Nephron (organoid): ENCODE measurements around the gene NUDT3.

Experiments
- H3K27ac Mint-ChIP-seq, 3 experiments: 2 replicates each; pipeline ENCODE4 v1.8.0; 2020; ENCODE audit warnings: mixed read lengths in 3 of 3, mild to moderate bottlenecking in 2 of 3, moderate library complexity in 1 of 3
- H3K27me3 Mint-ChIP-seq: 2 replicates; pipeline ENCODE4 v1.8.0; 2021; ENCODE audit warnings: low read depth, mild to moderate bottlenecking, moderate library complexity, mixed read lengths
- H3K36me3 Mint-ChIP-seq: 2 replicates; pipeline ENCODE4 v1.8.0; 2020; ENCODE audit warnings: low read depth, mixed read lengths
- H3K4me1 Mint-ChIP-seq: 2 replicates; pipeline ENCODE4 v1.8.0; 2020; ENCODE audit warnings: mixed read lengths
- H3K4me3 Mint-ChIP-seq, 3 experiments: 2 replicates each; pipeline ENCODE4 v1.8.0; 2020; ENCODE audit warnings: mild to moderate bottlenecking in 3 of 3, mixed read lengths in 3 of 3, moderate library complexity in 2 of 3
- H3K9me3 Mint-ChIP-seq: 2 replicates; pipeline ENCODE4 v1.8.0; 2020; ENCODE audit warnings: mixed read lengths
- CTCF ChIP-seq, 3 experiments: fragments of 200-600 bp; sonication (generic); IDR thresholded peaks; one replicate each; pipeline ENCODE4 v1.5.0; 2021; ENCODE audit warnings: antibody characterized with exemption in 3 of 3; ENCODE audit not compliant: unreplicated experiment in 3 of 3

The NUDT3 gene

GRCh38 chr6:34308483-34308882 lies 84.0 kb downstream of the NUDT3 start:
- H3K27ac Mint-ChIP-seq = no peak overlapping the region
- no peak overlapping the region for H3K4me3 Mint-ChIP-seq
- TF ChIP-seq CTCF (IDR thresholded peaks at IDR 0.05; ENCODE audit: unreplicated experiment in 3 of 3) = no peak
- H3K4me1 Mint-ChIP-seq = peaks cover 27% of the 10 kb centered on the region
- no peaks in the 10 kb centered on the region for H3K9me3 Mint-ChIP-seq
- no peaks in the 10 kb centered on the region for H3K36me3 Mint-ChIP-seq
- H3K27me3 Mint-ChIP-seq = no peaks in the 10 kb centered on the region

- H3K27ac Mint-ChIP-seq = peak overlapping the region; percentile 76 to 88 (median 79)
- no peaks in the 10 kb centered on the region for H3K36me3 Mint-ChIP-seq
- H3K4me3 Mint-ChIP-seq = peak overlapping the region in 1 of 3 experiments; percentile 9
- TF ChIP-seq CTCF (IDR thresholded peaks at IDR 0.05; ENCODE audit: unreplicated experiment in 3 of 3) = no peak
- H3K4me1 Mint-ChIP-seq = peaks cover 42% of the 10 kb centered on the region
- H3K27me3 Mint-ChIP-seq = no peaks in the 10 kb centered on the region
- H3K9me3 Mint-ChIP-seq = no peaks in the 10 kb centered on the region
These were observed 86.3 kb downstream of the NUDT3 start for GRCh38 chr6:34305982-34306708.

- peaks cover 49% of the 10 kb centered on the region for H3K4me1 Mint-ChIP-seq
- no peaks in the 10 kb centered on the region for H3K36me3 Mint-ChIP-seq
- H3K4me3 Mint-ChIP-seq = no peak overlapping the region
- no peaks in the 10 kb centered on the region for H3K9me3 Mint-ChIP-seq
- H3K27ac Mint-ChIP-seq = peak overlapping the region; percentile 76 to 88 (median 79)
- no peak for TF ChIP-seq CTCF (IDR thresholded peaks at IDR 0.05; ENCODE audit: unreplicated experiment in 3 of 3)
- H3K27me3 Mint-ChIP-seq = no peaks in the 10 kb centered on the region
These were observed 87.0 kb downstream of the NUDT3 start for GRCh38 chr6:34305497-34305896.

GRCh38 chr6:34304164-34304563 lies 88.3 kb downstream of the NUDT3 start:
- Mint-ChIP-seq H3K27me3 (no peaks in the 10 kb centered on the region), H3K4me1 (peaks cover 55% of the 10 kb centered on the region), H3K27ac (no peak overlapping the region)

GRCh38 chr6:34302929-34303328 lies 89.5 kb downstream of the NUDT3 start:
- Mint-ChIP-seq H3K27me3 (no peaks in the 10 kb centered on the region), H3K9me3 (no peaks in the 10 kb centered on the region), H3K4me3 (no peak overlapping the region), H3K4me1 (peaks cover 60% of the 10 kb centered on the region), H3K36me3 (no peaks in the 10 kb centered on the region), H3K27ac (peak overlapping the region in 1 of 3 experiments; percentile 50)
- no peak for TF ChIP-seq CTCF (IDR thresholded peaks at IDR 0.05; ENCODE audit: unreplicated experiment in 3 of 3)

More at GRCh38 chr6:34304164-34304563, 88.3 kb downstream of the NUDT3 start:
- Mint-ChIP-seq H3K4me3 (no peak overlapping the region), H3K36me3 (no peaks in the 10 kb centered on the region), H3K9me3 (no peaks in the 10 kb centered on the region)
- TF ChIP-seq CTCF (IDR thresholded peaks at IDR 0.05; ENCODE audit: unreplicated experiment in 3 of 3) = no peak

GRCh38 chr6:34301408-34301807 lies 91.1 kb downstream of the NUDT3 start:
- H3K27me3 Mint-ChIP-seq = no peaks in the 10 kb centered on the region
- no peaks in the 10 kb centered on the region for H3K9me3 Mint-ChIP-seq
- no peaks in the 10 kb centered on the region for H3K36me3 Mint-ChIP-seq
- no peak overlapping the region for H3K4me3 Mint-ChIP-seq
- TF ChIP-seq CTCF (IDR thresholded peaks at IDR 0.05; ENCODE audit: unreplicated experiment in 3 of 3) = no peak
- H3K4me1 Mint-ChIP-seq = peaks cover 54% of the 10 kb centered on the region
- H3K27ac Mint-ChIP-seq = peak overlapping the region; percentile 86 to 92 (median 87)
